ENCODE data around the gene ZHX3.

The ZHX3 gene

DNA sequence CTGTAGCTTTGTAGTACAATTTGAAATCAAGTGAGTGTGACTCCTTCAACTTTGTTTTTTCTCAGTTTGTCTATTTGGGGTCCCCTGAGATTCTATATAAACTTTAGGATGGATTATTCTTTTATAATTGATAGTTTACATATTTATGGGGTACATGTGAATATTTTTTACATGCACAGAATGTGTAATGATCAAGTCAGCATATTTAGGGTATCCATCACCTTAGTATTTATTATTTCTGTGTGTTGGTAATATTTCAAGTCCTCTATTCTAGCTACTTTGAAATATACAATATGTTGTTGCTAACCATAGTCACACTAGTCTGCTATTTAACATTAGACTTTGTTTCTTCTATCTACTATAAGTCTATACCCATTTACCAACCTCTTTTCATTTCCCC is 129.9 kb downstream of the ZHX3 start:
- no peak for DNase-seq (ENCODE audit: low spot score)

DNA sequence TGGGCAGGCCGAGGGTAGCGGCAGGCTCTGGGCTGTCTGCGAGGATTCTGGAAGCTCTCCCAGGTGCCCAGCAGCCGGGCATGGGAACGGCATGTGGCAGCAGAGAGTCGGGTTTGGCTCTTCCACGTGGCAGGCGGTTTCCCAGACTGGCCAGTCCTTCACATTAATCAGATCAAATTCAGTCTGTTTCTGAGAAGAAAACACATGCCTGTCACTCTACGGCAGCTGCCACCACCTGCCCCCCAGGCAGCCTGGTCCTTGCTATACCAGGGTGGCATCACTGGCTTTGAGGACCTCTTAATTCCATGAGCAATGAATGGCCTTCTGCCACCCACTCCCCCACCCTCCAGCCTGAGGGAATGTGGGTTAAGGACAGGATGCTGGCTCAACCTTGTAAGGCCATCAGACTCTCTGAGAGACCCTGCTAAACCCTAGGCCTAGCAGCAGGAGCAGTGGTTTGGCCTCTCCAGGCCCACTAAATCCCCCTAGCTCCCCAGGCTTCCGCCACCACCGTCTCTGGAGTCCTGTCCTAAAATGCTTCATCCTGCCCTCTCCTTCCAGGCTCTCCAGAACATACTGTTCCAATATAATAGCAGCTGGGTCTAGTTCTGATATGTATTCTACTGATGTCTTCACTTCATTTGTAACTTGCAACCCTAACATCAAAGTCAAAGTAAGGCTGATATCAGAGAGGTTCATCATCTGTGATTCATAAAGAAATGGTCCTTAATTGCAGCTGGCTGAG is 132.3 kb downstream of the ZHX3 start:
- DNase-seq (ENCODE audit: low spot score) = no peak

DNA sequence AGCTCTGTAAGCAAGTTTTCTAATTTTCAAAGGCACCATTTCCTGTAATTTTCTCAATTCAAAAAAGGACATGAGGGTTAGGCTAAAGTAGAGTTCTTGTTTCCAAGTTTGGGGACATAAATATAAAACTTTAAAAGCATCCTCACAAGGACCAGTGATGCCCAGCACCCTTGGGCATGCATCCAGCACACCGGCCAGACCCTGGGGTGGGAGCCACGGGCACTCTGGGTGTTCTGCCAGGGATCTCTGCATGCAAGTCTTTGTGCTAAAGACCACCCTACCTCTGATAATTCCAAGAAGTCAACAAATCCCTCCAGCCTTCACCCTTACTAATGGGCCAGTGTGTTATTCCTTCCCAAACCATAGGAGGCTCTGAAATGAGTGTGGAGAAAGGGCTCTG is 133.7 kb downstream of the ZHX3 start:
- no peak for DNase-seq (ENCODE audit: low spot score)

DNA sequence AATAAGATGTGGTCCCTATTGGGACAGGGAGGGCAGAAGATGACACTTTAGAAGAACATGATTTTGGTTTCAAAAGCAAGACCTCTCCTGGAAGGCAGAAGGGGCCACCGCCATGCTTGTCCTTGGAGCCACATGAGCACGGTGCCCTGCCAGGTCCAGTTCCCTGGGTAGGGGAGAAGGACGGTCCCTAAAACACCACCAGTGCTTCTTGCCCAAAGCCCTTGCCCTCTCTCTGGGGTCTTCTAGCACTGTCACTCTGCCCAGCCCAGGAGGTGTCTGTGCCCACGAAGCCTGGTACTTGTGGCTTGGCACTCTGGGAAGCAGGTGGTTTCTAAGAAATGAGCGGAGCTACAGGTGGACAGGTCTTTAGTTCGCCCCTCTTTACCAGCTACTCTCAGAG is 134.1 kb downstream of the ZHX3 start:
- no peak for DNase-seq (ENCODE audit: low spot score)

DNA sequence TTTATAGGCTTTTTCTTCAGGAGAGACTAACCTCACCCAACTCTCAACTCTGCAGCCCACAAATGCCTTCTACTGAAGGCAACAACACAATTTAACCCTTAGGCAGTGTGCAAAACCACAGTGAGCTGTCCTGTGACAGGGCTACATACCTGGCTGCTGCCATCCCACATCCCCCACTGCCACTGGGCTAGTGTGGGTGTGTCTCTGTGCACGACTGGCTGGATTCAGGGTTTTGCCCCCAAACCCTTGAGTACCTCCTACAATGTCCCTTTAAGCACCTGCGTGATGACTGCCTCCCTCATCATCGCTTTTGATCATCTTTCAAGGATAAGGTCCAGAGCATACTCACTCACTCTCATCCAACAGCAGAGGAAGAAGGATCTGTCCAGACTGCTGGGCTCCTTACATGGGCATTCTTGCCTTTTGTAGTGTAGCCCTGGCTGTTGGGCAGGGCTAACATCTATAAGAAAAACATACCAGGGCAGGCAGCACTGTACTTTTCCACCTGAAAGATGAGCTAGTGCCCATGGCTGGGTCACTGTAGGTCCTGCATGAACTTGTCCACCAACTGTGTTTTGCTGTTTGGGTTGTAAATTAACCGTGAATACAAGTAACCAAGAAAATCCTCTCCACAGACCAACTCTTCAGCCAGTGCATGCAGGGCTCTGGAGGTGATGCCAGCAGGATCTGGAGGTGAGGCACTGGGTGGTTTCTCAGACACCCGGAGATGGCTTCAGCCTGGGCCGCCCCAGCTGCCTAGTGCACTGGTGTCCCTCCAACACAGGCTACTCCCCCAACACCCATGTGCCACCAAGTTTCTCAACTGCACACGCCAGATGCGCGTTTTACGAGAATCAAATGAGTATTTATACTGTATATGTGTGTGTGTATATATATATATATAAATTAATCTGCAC is 135.0 kb downstream of the ZHX3 start:
- no peak for DNase-seq (ENCODE audit: low spot score)

DNA sequence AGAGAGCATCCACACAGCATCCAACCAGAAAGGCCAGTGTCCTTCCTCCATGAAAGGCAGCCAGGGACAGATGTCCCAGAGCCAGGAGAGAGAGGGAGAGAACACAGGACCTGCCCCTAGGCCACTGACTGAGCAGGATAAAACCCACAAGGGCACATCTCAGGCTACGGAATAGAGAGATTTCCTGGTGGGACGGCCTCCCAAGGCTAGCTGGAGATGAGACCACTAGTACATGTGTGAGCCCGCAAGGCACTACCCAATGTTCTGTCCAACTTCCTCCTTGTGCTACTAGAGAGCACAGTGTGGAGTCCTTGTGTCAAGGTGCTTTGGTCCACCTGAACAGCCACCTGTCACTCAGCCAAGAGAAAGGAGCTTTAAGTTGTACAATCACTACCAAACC is 136.0 kb downstream of the ZHX3 start:
- DNase-seq (ENCODE audit: low spot score) = no peak

DNA sequence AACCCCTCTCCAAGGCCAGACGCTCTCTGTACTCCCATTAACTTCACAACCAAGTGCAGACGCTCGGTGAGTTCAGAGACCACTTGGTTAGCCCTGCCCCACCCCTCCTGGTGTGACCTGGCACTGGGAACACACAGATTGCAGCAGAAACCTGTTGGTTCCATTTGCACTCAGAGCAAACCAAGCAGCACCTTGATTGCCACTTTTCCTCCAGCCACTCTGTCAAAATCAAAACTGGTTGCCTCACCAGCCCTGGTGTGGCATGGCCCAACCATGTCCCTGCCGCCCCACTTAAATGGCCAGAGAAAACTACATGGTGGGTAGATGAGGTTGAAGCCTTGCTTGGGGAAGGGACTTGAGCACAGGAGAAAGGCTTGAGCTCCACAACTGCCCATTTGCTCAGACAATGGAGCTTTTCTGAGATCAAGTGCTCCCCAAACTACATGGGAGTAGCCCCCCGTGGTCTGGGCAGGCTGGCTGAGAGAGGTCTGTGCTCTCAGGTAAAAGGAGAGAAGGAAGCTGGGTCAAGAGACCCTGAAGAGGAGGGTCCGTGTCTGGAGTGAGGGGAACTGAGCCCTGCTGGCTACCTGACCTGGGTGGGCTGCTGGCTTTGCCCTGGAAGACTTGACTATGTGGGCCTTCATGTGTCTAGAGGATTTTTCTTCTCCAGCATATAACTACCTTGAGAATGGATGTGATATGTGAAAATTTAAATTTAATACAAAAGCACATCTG is 136.8 kb downstream of the ZHX3 start:
- DNase-seq (ENCODE audit: low spot score) = no peak

DNA sequence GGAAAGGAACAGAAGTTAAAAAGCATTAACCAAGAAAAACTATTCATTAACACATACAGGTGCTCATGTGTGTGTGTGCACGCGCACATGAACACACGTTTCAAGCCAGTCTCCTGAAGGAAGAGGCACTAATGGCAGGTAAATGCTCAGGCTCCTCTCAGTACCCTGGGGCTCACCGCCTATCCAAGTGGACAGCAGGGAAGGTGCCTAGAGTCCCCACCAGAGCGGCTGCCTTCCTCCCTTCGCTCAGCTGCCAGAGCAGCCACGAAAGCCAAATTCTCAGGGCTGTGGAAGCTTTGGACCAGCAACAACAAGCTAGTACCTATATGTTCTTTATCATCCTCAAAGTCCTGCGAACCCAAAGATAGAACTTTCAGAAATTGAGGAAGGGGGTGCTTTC is 137.6 kb downstream of the ZHX3 start:
- DNase-seq (ENCODE audit: low spot score) = no peak

DNA sequence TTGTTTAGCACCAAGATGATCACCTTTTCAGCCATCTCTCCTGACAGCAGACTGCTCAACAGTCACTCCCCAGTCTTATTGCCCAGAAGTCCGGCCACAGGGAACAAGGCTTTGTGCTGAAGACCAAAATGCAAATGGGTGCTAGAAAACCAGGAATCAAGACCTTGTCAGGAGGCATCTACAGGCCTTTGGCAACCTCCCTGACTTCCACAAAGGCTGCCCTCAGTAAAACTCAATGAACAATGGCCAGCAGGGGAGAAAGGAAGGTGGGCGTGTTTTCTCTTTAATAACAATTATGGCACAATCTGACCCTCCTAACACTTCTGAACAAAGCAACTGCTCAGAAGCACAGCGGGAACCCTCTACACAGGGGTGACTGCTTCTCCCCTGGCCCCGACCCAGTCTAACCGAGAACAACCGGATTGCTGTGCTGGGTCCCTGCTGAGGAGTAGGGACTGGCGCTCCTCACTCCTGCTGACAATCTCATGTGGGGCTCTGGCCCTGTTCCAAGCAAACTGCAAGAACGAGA is 138.6 kb downstream of the ZHX3 start:
- DNase-seq (ENCODE audit: low spot score) = no peak

DNA sequence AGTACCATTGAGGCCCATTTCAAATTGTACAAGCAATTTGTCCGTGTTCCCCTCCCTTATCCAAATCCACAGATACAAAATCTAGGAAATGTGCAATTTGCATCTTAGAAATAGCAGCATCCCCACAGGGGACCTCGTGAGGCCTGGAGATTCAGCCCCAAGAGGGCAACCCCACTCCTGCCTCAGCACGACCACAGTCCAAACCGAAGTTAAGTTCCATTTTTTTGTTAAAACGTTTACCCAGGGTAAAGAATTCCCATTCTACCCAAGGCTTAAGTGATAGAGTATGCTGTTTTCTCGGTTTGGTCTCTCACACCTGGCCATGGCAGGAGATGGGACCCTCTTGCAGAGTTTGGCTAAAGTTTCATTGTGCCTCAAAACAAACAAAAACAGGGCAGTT is 139.0 kb downstream of the ZHX3 start:
- DNase-seq (ENCODE audit: low spot score) = no peak

DNA sequence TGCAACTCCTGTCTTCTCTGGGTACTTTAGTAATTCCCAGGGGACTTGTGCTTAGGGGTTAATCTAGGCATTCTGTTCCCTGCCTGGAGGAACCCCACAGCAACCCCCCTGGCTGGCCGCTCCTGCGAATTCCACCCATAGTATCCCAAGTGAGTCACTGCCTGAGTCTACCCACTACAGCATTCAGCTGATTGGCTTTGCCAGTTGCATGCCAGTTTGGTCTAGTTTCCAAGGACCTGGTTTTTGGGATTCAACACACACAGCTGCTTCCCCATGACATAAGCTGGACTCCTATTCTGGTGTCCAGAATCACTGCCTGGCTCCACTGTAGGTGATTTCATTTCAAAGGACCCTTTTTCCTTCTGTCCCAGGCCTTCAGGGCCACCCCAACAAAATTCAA is 139.9 kb downstream of the ZHX3 start:
- DNase-seq (ENCODE audit: low spot score) = no peak

DNA sequence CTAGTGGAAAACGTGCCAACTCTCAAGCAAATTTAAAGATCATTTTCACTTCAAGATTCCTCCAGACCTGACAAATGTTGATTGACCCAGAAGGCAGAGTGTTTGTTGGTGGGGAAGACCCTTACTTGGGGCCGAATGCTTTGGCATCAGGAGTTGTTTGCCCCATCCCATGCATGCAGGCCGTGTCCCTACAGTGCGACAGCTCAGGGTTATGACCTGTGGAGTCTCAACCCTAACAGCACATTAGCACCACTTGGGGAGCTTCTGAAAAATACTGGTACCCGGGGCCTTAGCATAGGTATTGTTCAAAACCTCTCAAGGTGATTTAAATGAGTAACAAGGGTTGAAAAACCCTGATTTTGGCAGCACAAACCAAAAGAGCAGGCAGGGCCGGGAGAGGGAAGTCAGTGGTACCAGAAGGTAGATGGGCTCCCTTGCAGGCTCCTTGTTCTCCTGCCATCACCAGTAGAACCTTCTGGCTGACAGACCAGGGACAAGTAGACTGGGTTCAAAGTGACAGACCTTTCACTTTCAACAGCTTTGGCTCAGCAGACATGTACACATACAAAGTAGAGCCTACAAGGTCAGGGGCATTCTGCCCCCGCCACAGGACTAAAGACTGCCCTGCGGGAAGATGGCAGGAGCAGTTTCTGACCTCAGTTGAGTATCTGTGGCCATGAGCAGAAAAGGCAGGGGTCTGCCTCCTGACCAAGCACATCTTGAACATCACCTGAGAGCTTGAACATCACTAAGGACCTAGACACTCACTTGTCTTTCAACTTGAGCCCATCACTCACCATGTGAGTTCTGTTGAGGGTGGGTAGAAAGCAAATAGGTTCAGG is 140.6 kb downstream of the ZHX3 start:
- DNase-seq (ENCODE audit: low spot score) = no peak

DNA sequence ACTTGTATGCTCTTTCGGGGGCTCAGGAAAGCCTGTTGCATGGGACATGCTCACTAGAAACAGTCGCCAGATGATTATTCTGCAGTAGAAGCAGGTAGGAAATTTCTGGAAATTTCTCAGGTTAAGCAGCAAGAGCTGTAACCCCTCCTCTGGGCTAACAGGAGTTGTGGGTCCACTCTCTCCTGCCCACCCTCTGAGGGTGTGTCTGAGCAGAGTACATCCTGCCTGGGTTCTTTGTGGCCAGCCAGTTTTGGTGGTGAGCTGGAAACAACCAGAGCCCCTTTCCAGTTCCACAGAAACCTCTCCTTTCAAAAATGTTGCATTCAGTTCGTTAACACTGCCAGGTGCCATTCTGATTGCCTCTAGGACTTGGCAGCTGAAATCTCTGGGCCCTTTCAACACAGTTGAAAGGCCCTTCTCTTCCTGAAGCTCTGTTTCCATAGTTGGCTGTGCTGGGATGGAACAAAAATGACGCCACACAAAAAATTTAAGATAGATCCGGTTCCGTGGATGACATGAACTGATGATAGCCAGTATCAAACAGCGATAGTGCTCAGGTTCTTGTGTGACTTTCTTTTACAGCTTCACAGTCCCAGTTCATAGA is 141.7 kb downstream of the ZHX3 start:
- no peak for DNase-seq (ENCODE audit: low spot score)

DNA sequence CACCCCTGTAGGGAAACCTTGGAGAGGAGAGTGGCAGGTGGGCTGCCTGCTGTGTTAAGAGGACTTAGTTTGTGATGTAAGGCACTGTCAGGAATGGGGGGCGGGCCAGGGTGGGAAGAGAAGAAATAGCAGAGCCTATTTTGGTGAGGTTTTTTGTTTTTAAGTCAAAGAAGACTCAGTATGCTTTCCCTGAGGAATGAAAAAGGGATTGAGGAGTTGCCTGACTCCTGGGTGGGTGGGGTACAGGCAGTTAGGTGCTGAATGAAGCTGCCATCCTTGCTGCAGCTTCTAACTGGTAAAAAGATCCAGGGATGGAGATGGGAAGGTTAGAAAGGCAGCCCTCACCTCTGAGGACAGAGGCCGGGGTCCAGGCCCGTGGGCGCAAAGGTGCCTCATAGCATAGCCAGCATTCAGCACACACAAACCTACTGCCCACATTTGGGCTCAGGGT is 142.3 kb downstream of the ZHX3 start:
- DNase-seq (ENCODE audit: low spot score) = no peak

DNA sequence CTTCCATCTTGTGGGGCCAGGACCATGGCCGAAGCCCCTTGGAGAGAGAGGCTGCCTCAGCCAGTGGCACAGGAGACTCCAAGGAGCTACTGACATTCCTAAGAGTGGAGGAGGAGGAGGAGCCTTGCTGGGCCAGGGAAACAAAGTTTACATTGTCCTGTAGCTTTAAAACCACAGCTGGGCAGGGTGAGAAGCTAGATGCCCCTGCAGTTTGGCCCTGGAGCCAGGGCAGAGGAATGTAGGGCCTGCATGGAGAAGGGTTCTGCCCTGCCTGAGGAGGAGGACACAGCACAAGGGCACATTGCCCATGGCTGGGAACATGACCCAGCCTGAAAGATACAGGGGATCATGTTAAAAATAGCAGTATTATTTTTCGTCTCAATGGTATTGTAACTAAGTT is 142.7 kb downstream of the ZHX3 start:
- DNase-seq (ENCODE audit: low spot score) = no peak

DNA sequence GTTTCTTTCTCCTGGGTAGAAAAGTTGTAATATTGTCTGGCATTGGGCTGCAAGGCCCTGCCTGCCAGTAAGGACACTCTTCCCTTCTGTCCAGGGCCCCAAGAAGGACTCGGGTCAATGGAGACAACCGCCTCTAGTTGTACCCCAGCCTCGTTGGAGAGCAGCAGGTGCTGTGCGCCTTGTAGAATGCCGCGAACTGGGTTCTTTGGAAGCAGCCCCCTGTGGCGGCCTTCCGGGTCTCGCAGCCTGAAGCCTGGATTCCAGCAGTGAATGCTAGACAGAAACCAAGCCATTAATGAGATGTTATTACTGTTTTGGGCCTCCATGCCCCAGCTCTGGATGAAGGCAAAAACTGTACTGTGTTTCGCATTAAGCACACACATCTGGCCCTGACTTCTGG is 143.2 kb downstream of the ZHX3 start:
- no peak for DNase-seq (ENCODE audit: low spot score)

DNA sequence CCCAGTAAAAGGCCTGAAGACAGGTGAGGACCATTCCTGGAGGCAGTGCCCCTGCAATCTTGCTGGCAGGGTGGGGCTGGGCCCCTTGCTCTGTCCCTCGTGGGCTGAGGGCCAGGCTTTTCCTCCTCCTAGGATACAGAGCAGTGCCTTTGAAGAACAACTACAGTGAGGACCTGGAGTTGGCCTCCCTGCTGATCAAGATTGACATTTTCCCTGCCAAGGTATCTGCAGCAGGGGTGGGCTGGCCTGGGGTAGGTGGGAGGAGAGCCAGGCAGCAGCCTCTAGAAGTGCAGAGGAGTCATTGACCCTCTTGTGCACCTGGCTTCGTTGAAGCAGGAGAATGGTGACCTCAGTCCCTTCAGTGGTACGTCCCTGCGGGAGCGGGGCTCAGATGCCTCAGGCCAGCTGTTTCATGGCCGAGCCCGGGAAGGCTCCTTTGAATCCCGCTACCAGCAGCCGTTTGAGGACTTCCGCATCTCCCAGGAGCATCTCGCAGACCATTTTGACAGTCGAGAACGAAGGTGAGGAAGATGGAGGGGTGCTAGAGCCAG is 143.7 kb downstream of the ZHX3 start:
- DNase-seq (ENCODE audit: low spot score) = no peak

DNA sequence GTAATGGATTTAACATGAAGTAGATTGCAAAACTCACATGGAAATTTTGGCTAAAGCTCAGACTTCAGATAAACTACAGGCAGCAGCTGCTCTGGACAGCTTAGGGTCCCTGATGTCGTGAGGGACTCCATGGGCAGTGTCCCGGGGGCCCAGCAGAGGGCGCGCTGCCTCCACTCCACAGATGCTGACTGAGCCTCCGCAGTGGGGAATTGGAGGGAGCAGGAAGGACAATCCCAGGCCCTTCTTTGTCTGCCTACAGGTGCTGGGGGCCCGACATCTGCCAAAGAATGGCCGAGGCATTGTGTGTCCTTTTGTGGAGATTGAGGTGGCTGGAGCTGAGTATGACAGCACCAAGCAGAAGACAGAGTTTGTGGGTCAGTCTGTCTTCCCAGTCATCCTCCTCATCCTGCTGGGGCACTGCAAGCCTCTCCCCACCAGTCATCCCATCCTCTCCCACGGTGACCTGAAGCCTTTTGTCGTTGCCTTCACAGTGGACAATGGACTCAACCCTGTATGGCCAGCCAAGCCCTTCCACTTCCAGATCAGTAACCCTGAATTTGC is 144.3 kb downstream of the ZHX3 start:
- DNase-seq (ENCODE audit: low spot score) = peak; percentile 63

DNA sequence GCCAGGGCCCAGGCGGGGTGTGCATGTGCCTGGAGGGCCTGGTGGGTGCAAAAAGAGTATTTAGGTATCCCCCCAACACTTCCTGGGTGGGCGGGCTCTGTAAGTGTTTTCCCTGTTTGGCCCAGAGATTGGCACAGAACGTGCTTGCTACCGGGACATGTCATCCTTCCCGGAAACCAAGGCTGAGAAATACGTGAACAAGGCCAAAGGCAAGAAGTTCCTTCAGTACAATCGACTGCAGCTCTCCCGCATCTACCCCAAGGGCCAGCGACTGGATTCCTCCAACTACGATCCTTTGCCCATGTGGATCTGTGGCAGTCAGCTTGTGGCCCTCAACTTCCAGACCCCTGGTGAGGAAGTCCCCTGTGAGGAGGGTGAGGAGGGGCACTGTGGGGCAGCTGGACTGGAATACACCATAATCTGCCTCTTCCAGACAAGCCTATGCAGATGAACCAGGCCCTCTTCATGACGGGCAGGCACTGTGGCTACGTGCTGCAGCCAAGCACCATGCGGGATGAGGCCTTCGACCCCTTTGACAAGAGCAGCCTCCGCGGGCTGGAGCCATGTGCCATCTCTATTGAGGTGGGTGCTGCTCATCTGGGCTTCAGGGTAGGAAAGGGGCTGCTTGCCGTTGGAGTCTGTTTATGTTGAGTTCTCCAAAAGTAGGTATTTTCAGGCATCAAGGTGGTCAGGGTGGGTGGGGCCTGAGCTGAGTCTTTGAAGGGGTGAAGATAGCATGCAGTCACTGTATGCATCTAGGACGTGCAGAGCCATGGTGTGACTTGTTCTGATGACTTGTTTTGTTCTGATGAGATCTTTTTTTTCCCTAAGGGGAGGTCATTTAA is 145.0 kb downstream of the ZHX3 start:
- DNase-seq (ENCODE audit: low spot score) = no peak

All from NAMALWA (cell line).